Pancreas (tissue), 10 donors: ENCODE data around the gene MYCN. TPM values are rescaled to one million over a fixed set of nuclear protein-coding genes. Genes with fewer than 3 reads are reported as not detected.

Experiments used
- ATAC-seq, 4 donors: fragments of 200-7000 bp; cut with Tn5 transposase; one replicate each; pipeline versions ENCODE4 v1.8.0 to v1.9.1; 2020; ENCODE audit warnings: mild to moderate bottlenecking in 4 of 4, moderate library complexity in 4 of 4
- DNase-seq, 6 donors: peaks; one replicate each; pipeline ENCODE4 v3.0.0-alpha.2; 2020
- FAIRE-seq: peaks from 2 replicates; lab custom pipeline; 2012; peaks lifted over from hg19 to GRCh38; lab: Jason Lieb, UNC
- H3K27ac ChIP-seq, 4 donors: fragments of 200-600 bp; sonication (generic); 1 replicate in 3 of 4; 2 replicates in 1 of 4; pipeline versions ENCODE4 v1.5.0 to v1.8.0; 2020
- H3K27me3 ChIP-seq, 4 donors: fragments of 200-600 bp; one replicate each; pipeline ENCODE4 v1.8.0; 2021
- H3K36me3 ChIP-seq, 3 donors: fragments of 200-600 bp; sonication (generic) in 1 of 3; one replicate each; pipeline versions ENCODE4 v1.5.0 to v1.8.0; 2020 to 2021
- H3K4me1 ChIP-seq, 3 donors: fragments of 200-600 bp; one replicate each; pipeline ENCODE4 v1.8.0; 2021
- H3K4me3 ChIP-seq, 4 donors: fragments of 200-600 bp; sonication (generic) in 2 of 4; one replicate each; pipeline versions ENCODE4 v1.5.0 to v1.8.0; 2020 to 2021
- H3K9me3 ChIP-seq, 4 donors: fragments of 200-600 bp; one replicate each; pipeline ENCODE4 v1.8.0; 2021
- WGBS, 2 donors: extraction: QIAGEN DNeasy Blood & Tissue Kit; methylation state at CpG; one replicate each; pipeline ENCODE4 v1.1.7; 2013; 5-methylcytosine and 5-hydroxymethylcytosine counted together
- intact Hi-C, 3 donors: fragments of 100-400 bp; cut with DNase I; formaldehyde crosslinking; loops; one replicate each; pipeline versions ENCODE4 v1.11.1 to v1.14.2; 2022
- polyA plus RNA-seq, 2 donors: library from polyadenylated mRNA; stranded (reverse); fragments of 200-250 nt; gene quantifications; one replicate each; pipeline ENCODE4 v1.2.3, GENCODE V29; 2013
- total RNA-seq, 6 donors: library from RNA; stranded (reverse); fragmentation: NEBNext Ultra II Directional in 4 of 6; extraction: Animal tissue kit (Norgen Biotek cat#: 25700) in 4 of 6; gene quantifications; one replicate each; pipeline versions ENCODE4 v1.2.1 to v1.2.4, GENCODE V29; 2021 to 2023
- TF ChIP-seq, protein P1 (sequence below), 4 donors: fragments of 200-600 bp; sonication (generic) in 3 of 4; IDR thresholded peaks; one replicate each; pipeline versions ENCODE4 v1.5.0 to v1.8.0; 2021; ENCODE audit warnings: antibody characterized with exemption in 4 of 4
- donor health status: healthy with polysubstance abuse.
- donor health status: DM: no; HTN: no; CAD: no; lungs with moderate emphysema.
- donor health status: DM: no; HTN: no; CAD: no.
- donor health status: control.
- donor health status: control.
- donor health status: Bipolar disorder and iron deficiency.
- donor health status: DM: yes; HTN: yes; CAD: no.
- donor health status: DM: no; HTN: no; CAD: no.
- donor health status: DM: no; HTN: no; CAD: no.
- donor health status: DM: yes; HTN: yes; CAD: no.

The MYCN gene
- total and polyA plus RNA-seq, 8 donors: 0.09 to 0.75 (median 0.17) TPM

DNA sequence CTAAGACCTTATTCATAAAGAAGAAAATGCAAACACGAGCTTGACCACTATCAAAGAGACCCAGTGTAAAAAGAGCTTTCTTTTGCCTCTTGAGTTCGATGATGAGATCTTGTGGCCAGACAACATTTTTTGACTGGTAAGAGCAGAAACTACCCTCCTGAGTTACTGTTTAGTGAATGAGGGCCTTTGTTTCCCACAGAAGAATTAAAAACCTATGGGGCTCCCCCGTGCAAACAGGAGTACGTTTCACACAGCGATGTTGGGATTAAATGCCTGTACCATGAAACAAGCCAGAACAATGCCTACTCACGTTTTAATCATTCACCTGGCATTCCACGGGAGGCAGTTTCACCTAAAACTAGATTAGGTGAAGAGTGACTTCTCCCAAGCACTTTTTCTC is 36.0 kb downstream of the MYCN start:
- FAIRE-seq (no peak), ATAC-seq (no peak), DNase-seq (no peak)
- Histone ChIP-seq H3K4me3 (no peak overlapping the region), H3K4me1 (no peaks in the 10 kb centered on the region), H3K36me3 (no peaks in the 10 kb centered on the region), H3K27me3 (no peaks in the 10 kb centered on the region), H3K27ac (no peak overlapping the region), H3K9me3 (no peaks in the 10 kb centered on the region)
- TF ChIP-seq, protein P1, sequence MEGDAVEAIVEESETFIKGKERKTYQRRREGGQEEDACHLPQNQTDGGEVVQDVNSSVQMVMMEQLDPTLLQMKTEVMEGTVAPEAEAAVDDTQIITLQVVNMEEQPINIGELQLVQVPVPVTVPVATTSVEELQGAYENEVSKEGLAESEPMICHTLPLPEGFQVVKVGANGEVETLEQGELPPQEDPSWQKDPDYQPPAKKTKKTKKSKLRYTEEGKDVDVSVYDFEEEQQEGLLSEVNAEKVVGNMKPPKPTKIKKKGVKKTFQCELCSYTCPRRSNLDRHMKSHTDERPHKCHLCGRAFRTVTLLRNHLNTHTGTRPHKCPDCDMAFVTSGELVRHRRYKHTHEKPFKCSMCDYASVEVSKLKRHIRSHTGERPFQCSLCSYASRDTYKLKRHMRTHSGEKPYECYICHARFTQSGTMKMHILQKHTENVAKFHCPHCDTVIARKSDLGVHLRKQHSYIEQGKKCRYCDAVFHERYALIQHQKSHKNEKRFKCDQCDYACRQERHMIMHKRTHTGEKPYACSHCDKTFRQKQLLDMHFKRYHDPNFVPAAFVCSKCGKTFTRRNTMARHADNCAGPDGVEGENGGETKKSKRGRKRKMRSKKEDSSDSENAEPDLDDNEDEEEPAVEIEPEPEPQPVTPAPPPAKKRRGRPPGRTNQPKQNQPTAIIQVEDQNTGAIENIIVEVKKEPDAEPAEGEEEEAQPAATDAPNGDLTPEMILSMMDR (IDR thresholded peaks at IDR 0.05): no peak
- WGBS, 2 donors: 32 to 39% methylated on average over 7 of the region's 7 CpGs
- intact Hi-C loops: no loop called here

DNA sequence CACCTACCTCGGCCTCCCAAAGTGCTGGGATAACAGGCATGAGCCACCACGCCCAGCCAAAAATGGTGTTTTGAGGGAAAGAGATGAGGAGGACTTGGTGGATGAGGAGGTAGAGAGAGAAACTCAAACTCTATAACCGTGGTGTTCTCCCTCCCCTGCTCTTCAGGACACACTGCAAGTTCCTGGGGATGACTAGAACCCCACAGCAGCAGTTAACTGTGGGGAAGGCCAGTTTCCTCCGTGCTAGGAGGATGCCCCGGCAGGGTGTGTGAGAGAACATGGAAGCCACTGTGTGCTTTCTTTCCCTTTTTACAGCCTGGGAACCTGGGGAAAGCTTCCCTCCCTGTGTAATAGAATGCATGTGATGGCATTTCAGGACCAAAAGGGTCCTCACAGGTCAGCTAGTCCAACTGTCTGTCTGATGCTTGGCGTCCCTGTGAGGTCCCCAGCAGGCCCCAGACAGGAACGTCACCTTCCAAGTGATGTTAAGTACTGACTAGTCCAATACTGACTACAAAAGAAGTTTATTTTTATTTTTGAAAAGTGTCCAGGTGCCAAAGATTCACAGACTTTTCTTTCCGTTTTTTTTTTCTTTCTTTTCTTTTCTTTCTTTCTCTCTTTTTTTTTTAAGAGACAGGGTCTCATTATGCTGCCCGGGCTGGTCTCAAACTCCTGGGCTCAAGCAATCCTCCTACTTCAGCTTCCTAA is 38.9 kb downstream of the MYCN start:
- H3K36me3 ChIP-seq: no peaks in the 10 kb centered on the region
- no peaks in the 10 kb centered on the region for H3K4me1 ChIP-seq
- DNase-seq: no peak
- intact Hi-C loops: no loop called here
- no peak for ATAC-seq
- H3K4me3 ChIP-seq: no peak overlapping the region
- no peak overlapping the region for H3K27ac ChIP-seq
- TF ChIP-seq, protein P1 (IDR thresholded peaks at IDR 0.05): no peak
- FAIRE-seq: no peak
- H3K9me3 ChIP-seq: no peaks in the 10 kb centered on the region
- WGBS, 2 donors: 63 to 68% methylated on average over 9 of the region's 9 CpGs
- H3K27me3 ChIP-seq: no peaks in the 10 kb centered on the region

DNA sequence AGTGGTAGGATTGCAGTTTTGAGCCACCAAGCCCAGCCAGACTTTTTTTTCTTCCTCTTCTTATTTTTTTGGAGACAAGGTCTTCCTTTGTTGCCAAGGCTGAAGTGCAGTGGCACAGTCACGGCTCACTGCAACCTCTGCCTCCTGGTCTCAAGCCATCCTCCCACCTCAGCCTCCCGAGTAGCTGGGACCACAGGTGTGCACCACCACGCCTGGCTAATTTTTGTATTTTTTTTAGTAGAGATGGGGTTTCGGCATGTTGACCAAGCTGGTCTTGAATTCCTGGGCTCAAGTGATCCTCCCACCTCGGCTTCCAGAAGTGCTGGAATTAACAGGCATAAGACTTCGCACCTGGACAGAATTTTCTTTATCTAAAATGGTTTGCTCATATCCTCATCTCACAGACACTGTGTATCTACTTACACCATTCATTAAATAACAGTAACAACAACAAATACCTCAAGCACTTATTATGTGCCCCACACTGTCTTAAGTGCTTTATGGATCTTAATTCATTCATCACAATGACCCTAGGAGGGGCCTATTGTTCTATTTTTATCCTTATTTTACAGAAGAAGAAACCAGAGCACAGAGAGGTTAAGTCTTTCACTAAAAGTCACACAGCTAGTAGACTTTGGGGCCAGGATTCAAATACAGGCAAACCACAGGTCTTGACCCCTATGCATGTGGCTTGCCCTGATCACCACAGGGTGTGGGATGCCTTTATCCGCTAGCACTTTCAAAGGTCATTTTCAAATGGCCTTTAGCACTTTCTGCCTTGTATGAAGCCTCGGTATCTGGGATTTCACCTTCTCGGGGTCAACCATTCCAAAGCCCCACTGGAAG is 39.6 kb downstream of the MYCN start:
- Histone ChIP-seq H3K27ac (no peak overlapping the region), H3K36me3 (no peaks in the 10 kb centered on the region), H3K4me1 (no peaks in the 10 kb centered on the region), H3K27me3 (no peaks in the 10 kb centered on the region), H3K4me3 (no peak overlapping the region), H3K9me3 (no peaks in the 10 kb centered on the region)
- no peak for FAIRE-seq
- DNase-seq: no peak
- WGBS, 2 donors: 76 to 78% methylated on average over 9 of the region's 9 CpGs
- intact Hi-C loops: no loop called here
- TF ChIP-seq, protein P1 (IDR thresholded peaks at IDR 0.05): no peak
- ATAC-seq: no peak

DNA sequence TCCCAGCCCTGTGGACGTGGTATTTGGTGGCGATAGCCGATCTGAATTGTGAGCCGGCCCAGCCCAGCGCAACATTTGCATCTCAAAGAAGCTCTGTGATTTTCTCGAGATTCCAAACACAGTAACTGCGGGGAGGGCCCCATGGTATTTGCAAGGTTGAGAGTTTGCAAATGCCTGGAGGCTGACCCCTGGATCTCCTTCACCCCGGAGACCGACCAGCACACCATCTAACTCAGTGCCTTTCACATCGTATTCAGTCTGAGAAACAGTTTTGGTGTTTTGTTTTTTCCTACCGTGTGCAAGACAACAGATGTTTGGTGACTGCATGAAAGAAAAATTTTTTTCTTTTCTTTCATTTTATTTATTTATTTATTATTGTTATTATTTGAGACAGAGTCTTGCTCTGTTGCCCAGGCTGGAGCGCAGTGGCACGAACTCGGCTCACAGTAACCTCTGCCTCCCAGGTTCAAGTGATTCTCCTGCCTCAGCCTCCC is 40.3 kb downstream of the MYCN start:
- Histone ChIP-seq H3K4me1 (no peaks in the 10 kb centered on the region), H3K9me3 (no peaks in the 10 kb centered on the region), H3K27me3 (no peaks in the 10 kb centered on the region), H3K27ac (no peak overlapping the region), H3K36me3 (no peaks in the 10 kb centered on the region), H3K4me3 (no peak overlapping the region)
- no peak for DNase-seq
- no peak for FAIRE-seq
- WGBS, 2 donors: 70 to 76% methylated on average over 14 of the region's 14 CpGs
- no peak for ATAC-seq
- TF ChIP-seq, protein P1 (IDR thresholded peaks at IDR 0.05): no peak
- intact Hi-C loops: no loop called here
